Measurements from ENCODE around the gene MAU2.
"Not testable (repeated sequence)": the region's sequence is repeated elsewhere in the genome, so short reads cannot be mapped to it uniquely, and the experiment has no call there.

Gene MAU2

DNA sequence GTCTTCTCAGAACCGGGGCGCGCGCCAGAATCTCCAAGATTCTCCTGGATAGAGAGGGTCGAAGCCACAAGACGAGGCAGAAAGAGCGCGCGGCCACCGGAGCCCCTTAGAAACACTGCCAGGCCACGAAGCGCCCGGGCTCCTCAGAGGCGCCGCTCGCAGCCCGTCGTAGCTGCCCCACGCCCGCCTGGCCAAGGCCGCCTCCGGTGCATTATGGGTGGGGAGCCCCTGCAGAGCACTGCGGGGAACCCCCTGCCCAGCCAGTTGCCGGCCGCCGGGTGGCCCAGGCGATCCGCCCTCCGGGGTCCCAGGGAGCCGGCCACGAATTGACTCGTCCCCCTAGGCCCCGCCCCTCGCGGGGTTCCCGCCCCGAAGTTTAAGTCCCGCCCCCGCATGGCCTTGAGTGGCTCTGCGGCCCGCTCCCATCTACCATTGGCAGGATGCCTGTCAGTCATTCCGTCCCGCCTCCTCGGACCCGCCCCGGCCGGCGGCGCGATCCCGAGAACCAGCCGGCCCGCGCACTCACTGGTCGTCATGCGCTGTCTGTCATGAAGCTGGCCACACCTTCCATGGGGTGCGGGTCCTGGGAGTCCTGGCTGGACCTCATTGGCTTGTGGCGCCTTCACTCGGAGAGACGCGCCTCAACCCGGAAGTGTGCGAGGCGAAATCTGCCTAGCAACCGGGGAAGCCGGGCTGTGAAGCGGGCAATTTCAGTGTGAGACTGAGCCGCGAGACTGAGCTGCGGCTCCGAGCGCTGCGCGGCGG lies 64.7 kb downstream of the MAU2 start:
- DNase-seq: peak; percentile 100

GRCh38 chr19:19385896-19386869 lies 65.6 kb downstream of the MAU2 start:
- peak; percentile 60 for DNase-seq

DNA sequence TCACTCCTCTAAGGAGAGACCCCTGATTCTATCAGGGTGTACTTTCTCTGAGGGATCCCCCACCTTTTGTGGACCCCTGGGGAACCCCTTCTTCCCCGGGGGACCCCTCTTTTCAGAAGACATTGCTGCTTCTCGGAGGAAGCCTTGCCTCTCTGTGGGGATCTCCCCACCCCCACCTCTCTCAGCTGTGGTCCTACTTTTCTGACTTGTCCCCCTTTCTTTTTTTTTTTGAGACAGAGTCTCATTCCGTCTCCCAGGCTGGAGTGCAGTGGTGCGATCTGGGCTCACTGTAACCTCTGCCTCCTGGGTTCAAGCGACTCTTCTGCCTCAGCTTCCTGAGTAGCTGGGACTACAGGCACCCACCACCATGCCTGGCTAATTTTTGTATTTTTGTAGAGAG lies 66.5 kb downstream of the MAU2 start:
- DNase-seq: no peak

DNA sequence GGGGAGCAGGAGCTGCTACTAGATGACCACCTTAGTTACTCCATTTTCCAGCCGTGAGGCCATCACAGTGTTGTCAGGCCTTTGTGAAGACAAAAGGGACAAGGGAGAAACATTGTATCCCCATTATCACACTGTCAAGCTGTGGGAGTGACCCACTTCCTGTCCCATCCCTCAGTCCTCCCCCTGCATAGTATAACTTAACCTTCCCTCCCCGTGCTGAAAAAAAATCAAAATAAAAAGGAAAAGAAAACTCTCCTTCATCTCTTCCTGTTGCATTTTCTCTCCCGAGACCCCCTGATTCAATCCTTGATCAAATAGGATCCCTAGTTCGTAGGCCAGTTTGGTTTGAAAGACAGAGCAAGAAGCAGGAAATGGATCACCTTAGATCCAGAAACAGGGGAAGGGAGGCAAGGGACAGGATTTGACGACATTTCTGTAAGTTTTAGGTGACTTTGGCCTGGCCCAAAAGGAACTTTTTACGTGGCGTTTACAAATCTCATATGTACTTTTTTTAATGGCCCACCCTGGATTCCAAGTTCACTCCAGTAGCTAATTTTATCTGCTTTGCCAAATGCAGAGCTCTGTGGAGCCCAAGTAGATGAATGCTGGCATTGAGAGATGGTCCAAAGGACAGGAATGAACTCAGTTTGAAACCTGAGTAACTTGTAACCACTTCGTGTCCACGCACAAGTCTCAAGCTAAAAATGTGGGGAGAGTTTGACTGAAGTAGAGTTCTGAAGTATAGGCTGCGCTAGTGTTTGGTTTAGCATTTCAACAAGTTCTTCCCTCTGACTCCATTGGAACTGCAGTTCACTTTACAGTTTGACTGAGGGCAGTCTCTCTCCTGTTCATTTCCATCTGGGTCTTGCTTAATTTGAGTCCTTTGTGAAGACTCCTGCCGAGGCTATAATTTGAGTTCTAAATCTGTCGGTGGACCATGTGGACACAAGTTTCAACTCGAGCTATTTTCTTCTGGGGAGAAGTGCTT lies 68.2 kb downstream of the MAU2 start:
- DNase-seq: peak; percentile 59

GRCh38 chr19:19389683-19390082 lies 69.1 kb downstream of the MAU2 start:
- not testable (repeated sequence) for DNase-seq

DNA sequence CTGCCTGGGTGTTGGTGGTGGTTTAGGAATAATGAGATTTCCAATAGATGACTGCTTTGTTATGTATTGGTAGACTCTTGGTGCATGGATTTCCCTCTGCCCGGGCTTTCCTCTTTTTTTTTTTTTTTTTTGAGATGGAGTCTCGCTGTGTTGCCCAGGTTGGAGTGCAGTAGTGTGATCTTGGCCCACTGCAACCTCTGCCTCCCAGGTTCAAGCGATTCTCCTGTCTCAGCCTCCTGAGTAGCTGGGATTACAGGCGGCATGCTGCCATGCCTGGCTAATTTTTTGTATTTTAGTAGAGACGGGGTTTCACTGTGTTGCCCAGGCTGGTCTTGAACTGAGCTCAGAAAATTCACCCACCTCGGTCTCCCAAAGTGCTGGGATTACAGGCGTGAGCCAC lies 73.7 kb downstream of the MAU2 start:
- not testable (repeated sequence) for DNase-seq

DNA sequence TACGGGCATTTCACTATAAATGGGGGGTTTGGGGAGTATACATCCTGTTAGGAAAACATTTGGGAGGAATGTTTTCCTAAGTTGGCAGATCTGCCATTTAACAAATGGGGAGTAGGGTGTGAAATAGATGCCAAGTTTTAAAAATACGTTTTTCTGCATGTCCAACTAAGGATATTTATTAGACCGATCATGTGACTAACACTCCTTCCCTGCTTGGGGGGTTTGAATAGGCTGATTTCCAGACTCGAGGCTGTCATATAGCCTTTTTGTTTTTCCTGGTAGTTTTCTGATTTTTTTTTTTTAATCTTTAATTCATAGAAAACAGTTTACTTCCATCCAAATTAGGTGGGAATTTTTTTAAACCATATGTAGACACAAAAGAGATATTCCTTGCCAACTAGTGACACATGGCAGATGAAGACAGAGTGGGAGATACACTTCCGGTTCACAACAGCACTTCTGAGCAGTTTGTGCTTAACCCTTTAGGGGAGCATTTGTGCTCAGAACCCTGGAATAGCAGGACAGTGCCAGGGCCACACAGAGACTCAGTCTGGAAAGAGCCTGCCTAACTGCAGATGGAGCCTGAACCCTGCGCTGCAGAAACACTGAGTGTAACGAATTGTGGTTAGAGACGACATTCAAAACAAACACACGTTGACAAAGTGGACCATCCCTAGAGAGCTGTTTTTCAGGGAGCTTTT lies 79.3 kb downstream of the MAU2 start:
- no peak for DNase-seq

GRCh38 chr19:19402656-19403372 lies 82.2 kb downstream of the MAU2 start:
- DNase-seq: peak; percentile 53

DNA sequence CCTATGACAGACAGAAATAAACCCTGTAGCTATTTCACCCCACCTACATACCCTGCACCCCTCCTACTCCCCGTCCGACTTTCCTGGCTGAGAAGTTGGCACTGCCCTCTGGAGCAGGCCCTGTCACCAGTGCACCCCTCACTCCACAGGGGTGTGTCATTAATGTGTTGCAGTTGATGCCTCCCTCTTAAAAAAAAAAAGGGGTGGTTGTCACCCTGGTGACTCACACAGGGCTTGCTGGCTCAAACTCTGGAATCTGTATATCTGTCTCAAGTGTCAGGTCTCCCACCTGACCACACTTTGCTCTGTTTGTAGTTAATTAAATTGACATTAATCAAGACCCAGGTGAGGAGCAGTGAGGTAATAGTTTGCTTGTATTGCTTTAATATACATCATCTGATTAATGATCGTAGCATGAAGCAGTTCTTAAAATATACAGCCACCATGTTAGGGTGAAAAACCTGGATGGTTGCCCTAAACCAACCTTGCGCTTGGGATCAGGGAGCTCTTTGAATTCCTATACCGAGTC lies 82.8 kb downstream of the MAU2 start:
- peak; percentile 78 for DNase-seq

DNA sequence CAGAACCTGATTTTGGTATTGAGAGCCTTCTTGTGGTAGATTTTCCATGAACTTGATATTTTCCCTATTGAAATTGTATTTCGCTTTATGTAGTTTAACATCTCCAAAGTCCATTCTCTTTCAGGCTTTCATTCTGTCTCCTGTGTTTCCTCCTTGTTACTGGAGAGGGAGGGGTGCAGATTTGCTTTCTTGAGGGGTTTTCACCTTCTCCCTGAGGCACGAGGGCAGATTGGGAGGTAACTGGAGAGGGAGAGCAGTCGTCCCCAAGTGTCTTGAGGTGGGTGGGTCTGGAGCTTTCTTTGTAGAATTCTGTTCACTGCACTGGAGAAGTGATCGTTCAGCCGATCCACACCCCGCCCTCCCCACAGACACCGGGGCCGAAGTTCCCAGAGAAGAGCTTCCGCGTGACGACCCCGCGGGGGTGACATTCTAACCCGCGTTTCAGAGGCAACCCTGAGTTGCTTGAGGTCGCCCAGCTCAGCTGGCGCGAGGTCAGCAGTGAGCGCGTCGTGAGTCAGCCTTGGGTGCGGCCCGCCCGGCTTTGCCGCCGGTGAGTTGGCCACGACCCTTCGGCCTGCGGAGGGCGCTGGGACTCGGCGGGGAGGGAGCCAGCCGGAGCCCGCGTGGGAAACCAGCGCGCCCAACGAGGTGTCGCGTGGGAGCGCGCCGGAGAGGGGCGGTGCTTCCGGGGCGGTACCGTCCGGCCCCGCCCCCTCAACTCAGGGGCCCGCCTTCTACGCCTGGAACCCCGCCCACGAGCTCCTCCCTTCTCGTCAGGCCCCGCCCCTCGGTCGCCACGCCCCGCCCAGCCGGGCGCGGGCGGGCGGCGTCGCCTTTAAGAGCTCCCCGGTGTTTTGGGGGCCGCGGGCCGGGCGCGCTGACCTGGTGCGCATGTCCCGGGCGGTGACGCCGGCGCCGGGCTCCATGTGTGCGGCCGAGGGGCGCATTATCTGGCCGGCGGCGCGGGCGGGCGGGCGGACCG lies 84.5 kb downstream of the MAU2 start, which contains the start of gene GATAD2A:
Gene GATAD2A, plus strand, starts transcription at position 797 of the 982 bp plus-strand sequence. CDS start 59,671 bp downstream, outside the sequence.
- peak; percentile 93 for DNase-seq

GRCh38 chr19:19405971-19406877 lies 85.6 kb downstream of the MAU2 start:
- peak; percentile 68 for DNase-seq

DNA sequence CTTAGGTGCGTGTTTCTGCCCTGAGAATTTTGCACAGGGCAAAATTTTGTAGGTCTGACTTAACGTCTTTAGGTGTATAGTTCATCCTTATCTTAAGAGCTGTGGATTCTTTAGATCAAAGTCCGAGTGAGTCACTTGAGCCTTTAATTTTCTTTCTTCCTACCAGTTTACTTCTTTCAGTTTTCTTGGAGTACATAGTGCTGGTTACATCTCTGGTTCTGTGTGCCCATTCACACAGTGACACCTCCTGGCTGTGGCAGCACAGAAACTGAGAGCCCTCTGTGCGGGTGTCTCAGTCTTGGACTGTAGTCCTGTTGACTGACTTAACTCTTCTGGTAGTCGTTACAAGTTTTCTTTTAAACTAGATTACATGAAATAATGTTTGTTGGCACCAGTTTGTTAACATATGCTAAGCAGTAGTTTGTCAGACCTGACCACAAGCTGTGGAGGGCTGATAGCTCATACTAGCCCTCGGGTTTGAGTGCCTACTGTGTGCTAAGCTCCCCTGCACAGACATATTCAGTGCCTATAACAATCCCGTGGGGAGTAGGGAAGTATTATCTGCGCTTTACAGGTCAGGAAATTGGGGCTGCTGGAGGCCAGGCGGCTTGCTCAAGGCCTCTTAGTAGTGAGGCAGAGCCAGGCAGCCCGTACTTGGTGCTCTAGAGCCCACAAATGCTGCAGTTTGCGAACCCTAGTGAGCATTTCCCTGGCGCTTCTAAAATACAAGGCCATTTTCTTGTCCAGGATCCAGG lies 86.4 kb downstream of the MAU2 start:
- DNase-seq: peak; percentile 82

DNA sequence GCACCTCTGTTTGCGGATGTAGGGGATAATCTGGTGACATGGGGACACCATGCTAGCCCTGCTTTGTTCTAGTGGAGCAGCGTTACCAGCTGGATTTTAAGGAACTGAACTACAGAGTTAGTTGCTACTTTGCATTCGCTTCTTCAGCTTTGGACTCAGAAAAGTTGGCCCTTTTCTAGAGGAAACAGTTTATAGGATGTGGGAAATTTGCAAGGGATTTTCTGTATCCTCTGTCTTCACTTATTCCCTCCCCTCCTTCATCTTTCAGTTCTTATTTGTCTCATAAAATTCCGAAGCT lies 87.0 kb downstream of the MAU2 start:
- no peak for DNase-seq

Data from hematopoietic multipotent progenitor cell treated with erythropoietin and hydrocortisone succinate and interleukin-3 and kit ligand, for 6 days (in vitro differentiated cells).